Non-pigmented ciliary epithelial cell (primary cell): ENCODE measurements around the gene UCP3.

Experiments
- DNase-seq: peaks from one replicate; pipeline ENCODE4 v3.0.0-alpha.2; 2010; ENCODE audit warnings: low read depth

The UCP3 gene, protein sequence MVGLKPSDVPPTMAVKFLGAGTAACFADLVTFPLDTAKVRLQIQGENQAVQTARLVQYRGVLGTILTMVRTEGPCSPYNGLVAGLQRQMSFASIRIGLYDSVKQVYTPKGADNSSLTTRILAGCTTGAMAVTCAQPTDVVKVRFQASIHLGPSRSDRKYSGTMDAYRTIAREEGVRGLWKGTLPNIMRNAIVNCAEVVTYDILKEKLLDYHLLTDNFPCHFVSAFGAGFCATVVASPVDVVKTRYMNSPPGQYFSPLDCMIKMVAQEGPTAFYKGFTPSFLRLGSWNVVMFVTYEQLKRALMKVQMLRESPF

GRCh38 chr11:74008373-74009229 lies at the start of gene UCP3:
TSS of gene UCP3 (minus strand) at chr11:74009085. CDS start at chr11:74007042, 2,043 bp downstream.
- DNase-seq, result no peak

DNA sequence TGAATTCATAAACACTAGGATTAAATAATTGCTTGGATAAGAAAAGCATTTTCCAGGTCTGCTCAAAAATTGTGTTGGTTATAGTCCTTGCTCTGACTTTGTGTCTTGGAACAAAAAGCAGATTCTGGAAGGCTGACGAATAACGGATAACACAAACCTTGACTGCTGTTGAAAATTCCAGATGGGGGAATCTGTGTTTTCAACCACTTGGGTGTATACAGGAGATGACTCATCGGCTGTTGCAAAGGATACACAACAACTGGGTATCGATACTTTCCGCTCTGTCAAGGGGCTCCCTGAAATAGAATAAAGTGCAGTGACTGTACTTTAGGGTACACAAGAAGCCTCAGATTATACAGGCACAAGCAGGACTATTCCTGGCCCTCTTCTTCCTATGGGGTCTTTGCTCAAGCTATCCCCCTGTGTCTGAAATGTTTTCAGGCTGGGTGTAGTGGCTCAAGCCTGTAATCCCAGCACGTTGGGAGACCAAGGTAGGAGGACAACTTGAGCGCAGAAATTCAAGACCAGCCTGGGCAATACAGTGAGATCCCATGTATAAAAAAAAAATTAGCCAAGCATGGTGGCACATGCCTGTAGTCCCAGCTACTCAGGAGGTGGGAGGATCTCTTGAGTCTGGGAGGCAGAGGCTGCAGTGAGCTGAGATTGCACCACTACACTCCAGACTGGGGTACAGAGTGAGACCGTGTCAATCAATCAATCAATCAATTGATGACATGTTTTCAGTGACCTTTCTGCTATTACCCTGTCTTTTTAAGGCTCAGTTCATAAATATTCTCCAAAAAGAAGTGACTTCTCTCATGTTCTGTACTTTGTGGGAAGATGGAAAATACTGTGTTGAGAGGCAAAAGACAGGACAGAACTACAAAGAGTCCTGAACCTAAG lies 48.6 kb upstream of the UCP3 start:
- peak; percentile 68 for DNase-seq

DNA sequence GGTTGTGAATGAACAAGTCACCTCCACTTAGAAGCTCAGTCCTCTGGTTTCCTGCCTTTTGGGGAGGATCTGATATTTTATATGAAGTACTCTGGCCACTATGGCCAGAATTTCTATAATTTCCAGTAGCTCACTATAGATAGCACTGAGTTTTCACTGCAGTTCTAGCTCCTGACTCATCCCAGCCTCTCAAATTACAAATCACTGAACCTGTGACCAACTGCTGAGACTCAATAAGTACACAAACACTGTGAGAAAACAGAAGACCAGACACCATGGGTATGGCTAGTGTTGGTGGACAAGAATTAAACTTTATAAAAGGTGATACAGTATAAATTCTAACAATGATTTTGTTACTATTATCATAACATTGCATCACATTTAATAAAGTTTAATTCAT lies 47.1 kb upstream of the UCP3 start:
- DNase-seq, result peak; percentile 65

DNA sequence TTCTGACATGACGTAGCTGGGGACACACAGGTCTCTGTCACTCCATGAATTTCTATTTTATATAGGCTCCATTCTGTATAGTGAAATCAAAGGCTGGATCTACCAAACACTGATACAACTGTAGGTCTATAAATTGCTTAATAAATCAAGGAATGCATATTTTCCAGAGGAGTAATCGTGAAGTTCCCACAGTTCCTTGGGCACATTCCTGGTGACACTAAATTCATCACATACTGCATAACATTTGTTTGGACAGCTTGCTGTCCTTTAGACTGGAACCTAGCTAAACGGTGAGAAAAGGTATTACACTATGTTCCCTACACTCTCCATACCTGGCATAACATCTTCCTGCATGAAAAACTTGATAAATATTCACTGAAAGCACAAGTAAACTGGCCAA lies 41.6 kb upstream of the UCP3 start:
- DNase-seq, result no peak

- DNase-seq, result no peak
Observed at GRCh38 chr11:74048993-74049392, 40.1 kb upstream of the UCP3 start.

DNA sequence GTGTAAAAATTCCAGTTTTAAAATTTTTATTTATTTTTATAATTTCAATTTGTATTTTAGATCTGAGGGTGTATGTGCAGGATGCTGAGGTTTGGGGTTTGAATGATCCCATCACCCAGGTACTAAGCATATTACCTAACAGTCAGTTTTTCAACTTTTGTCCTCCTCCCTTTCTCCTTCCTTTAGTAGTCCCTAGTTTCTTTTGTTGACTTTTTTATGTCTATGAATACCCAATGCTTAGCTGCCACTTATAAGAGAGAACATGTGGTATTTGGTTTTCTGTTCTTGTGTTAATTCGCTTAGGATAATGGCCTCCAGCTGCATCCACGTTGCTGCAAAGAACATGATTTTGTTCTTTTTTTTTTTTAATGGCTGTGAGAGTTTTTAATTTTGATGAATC lies 35.7 kb upstream of the UCP3 start:
- no peak for DNase-seq

GRCh38 chr11:74043450-74043849 lies 34.6 kb upstream of the UCP3 start:
- DNase-seq, result no peak

DNA sequence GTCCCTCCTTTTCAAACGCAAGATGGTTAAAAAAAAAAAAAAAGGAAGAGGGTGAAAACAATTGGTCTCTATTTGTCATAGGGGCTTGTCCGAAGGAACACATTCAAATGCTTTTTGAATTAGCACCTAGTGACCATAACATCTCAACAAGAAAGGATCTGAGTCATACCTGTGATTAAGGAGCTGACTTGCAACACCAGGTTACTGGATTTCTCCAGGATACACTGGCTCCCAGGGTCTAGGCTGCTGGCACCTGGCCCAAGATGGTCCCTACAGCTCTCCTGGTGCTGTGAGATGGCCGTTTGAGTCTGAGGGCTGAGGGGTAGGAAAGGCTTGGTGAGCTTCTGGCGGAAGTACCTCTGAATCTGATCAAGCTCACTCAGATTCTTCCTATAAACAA lies 28.4 kb upstream of the UCP3 start:
- DNase-seq, result no peak

GRCh38 chr11:74035264-74035663 lies 26.4 kb upstream of the UCP3 start:
- no peak for DNase-seq

GRCh38 chr11:74033046-74033445 lies 24.2 kb upstream of the UCP3 start:
- DNase-seq, result no peak

DNA sequence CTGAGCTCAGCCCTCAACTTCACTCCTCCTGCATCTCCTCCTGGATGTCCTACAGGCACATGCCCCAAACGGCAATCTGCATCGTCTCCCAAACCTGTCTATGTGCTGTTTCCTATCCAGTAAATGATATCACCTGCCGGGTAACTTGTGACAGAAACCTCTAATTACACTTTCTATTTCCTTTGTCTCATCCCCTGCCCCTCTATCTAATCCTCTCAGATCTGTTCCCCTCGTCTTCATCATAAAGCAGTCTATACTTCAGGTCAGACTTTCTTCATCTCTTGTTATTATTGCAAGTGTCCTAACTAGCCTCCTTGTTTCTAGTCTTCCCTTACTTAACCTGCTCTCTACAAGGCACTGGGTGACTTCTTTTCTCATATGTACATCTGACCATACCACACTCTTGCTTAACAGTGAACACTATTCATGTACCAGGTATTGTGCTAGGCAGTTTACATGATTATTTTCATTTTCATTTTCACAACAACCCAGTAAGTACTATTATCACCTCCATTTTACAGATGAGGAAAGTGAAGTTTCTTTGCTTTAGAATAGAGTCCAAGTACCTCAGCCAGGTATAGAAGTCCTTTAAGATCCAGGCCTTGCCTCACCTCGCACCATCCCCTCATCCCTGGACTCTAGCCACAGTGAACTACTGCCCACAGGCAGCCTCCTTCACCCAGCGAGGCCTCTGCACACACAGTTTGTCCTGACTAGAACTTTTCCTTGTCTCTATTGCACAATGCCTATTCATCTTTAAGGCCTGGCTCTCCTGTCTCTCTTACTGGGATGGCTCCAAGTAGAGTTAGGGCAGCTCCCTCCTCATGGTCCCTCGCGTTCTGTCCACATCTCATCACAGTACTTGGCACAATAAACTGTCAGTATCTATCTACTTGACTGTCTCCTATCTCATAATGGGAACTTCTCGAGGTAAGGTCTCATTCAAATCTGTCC lies 22.1 kb upstream of the UCP3 start:
- no peak for DNase-seq

DNA sequence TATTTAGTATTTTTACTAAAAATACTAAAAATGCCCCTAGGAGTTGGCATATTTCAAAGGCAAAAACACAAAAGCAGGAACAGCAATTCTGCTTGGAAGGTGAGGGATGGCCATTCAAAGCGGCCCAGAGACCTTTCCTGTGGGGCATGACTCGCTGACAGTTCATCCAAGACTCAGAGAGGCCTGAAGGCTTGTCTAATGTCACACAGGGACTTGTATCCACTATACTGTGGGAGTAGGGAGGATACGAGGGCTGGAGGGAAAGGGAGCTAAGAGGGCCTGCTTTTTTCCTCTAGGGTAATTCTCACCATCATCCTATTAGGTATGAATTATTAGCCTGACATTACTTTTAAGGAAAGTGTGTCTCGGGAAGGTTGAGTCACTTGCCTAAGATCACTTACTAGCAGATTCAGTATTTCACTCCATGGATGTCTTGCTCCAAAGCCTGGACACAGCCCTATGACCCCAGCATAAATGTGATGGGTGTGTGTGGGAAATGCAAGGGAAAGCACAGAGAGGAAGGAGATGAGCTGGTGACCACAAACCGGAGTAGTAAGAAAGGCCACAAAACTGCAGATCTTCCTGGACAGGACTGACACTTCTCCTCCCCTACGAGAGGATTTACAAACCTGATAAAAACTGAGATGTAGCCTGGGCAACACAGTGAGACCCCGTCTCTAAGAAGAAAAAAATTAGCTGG lies 16.7 kb upstream of the UCP3 start:
- DNase-seq, result no peak

DNA sequence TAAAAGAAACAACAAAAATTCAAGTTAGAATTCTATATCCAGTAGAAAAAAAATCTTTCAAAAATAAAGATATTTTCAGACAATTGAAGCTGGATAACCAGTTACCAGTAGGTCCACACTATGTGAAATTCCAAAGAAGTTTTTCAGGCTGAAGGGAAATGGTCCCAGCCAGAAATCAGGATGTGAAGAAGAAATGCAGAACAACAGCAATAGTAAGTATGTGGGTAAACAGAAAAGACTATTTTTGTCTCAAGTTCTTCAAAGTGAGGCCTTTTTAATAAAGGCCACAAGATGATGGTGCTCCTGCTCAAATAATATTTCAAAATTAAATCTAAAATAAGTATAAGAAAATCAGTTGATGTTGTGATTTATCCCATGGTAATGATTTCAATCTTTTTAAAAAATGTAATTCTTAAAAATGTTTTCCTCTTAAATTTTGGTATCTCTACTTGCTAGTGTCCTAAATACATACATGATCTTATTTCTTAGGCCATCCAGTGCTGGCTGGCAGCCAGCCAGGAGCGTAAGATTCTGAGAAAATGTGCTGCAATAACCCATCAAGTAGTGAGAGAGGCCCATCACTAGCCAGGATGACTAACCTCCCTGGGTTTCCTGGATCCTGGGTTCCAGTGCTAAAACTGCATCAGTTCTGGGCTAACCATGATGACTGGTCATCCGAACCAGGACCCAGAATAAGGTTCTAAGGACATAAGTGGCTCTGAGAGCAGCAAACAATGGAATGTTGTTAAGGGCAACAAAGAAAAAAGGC lies 15.6 kb upstream of the UCP3 start:
- DNase-seq, result peak; percentile 43

- DNase-seq, result no peak
Observed at GRCh38 chr11:74023276-74023675, 14.4 kb upstream of the UCP3 start.

GRCh38 chr11:74022546-74022945 lies 13.7 kb upstream of the UCP3 start:
- no peak for DNase-seq

DNA sequence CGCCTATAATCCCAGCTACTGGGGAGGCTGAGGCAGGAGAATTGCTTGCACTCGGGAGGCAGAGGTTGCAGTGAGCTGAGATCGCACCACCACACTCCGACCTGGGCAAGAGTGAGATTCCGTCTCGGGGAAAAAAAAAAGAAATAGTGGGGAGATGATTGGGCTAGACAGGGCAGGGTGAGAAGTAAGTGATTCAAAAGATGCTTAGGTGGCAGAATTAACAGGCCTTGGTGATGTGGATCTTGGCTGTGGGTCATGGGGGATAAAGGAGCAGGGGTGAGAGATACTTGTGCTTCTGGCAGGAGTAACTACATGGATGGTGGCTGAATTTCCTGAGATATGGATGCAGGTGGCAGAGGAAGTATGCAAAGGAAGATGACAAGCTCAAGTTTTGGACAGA lies 13.1 kb upstream of the UCP3 start:
- DNase-seq, result no peak

GRCh38 chr11:74020539-74020938 lies 11.7 kb upstream of the UCP3 start:
- DNase-seq, result no peak

GRCh38 chr11:74019860-74020259 lies 11.0 kb upstream of the UCP3 start:
- no peak for DNase-seq

GRCh38 chr11:74019104-74019738 lies 10.3 kb upstream of the UCP3 start:
- no peak for DNase-seq
